ENCODE measurements around the gene ENAH. TPM values are rescaled to one million over a fixed set of nuclear protein-coding genes. Genes with fewer than 3 reads are reported as not detected.

The ENAH gene
- total RNA-seq, 4 donors from 2014 or later: 198 to 229 (median 201) TPM

GRCh38 chr1:225504776-225505175, 148.1 kb downstream of the ENAH start:
- peaks cover 6 to 22% (median 17%) of the 10 kb centered on the region in 4 donors for H3K36me3 ChIP-seq
- intact Hi-C loops (cut with DNase I): no loop called here
- WGBS: 76% methylated on average over 2 of the region's 2 CpGs
- no peak for DNase-seq (ENCODE audit: extremely low spot score)
- H3K27ac ChIP-seq (replicated peaks in 1 of 4): no peak overlapping the region
- no peaks in the 10 kb centered on the region for H3K9me3 ChIP-seq
- peaks cover 11 to 19% (median 18%) of the 10 kb centered on the region in 4 donors for H3K4me1 ChIP-seq
- H3K27me3 ChIP-seq: no peaks in the 10 kb centered on the region
- TF ChIP-seq POLR2A (IDR thresholded peaks at IDR 0.05; ENCODE audit: low read depth) (no peak), EP300 (IDR thresholded peaks at IDR 0.05) (no peak), CTCF (IDR thresholded peaks at IDR 0.05) (no peak), POLR2AphosphoS5 (IDR thresholded peaks at IDR 0.05) (no peak)
- H3K4me3 ChIP-seq: no peak overlapping the region

DNA sequence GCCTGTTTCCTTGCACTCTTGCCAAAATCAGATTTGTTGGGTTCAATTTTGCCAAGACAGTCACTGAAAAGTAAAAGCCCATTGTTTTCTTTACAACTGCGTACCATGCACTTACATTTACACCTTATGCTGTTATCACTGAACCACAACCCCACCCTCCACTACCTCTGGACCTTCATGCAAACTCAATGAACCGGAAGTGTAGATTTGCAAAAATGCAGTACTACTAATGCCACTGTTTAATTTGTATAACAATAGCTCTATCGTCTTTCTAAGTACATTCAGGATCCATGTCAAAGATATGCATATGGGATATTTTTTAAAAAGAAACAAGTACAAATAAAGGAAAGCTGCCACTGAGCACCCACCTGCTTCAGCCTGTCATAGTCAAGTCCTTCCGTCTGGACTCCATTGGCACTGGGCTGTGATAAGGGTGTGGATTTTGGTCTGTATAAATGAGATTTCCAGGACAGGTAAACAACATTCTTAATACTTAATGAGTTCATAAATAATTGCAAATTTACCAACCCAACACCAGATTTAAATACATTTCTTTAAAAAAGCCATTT, 152.2 kb downstream of the ENAH start:
- Histone ChIP-seq H3K9me3 (no peaks in the 10 kb centered on the region), H3K27ac (replicated peaks in 1 of 4) (no peak overlapping the region), H3K4me3 (no peak overlapping the region), H3K36me3 (peaks cover 4 to 50% (median 35%) of the 10 kb centered on the region in 4 donors), H3K4me1 (no peaks in the 10 kb centered on the region), H3K27me3 (no peaks in the 10 kb centered on the region)
- WGBS: 87% methylated on average over 4 of the region's 4 CpGs
- intact Hi-C loops (cut with DNase I): no loop called here
- no peak for TF ChIP-seq POLR2AphosphoS5 (IDR thresholded peaks at IDR 0.05)
- TF ChIP-seq EP300 (IDR thresholded peaks at IDR 0.05): no peak
- no peak for TF ChIP-seq CTCF (IDR thresholded peaks at IDR 0.05)
- no peak for TF ChIP-seq POLR2A (IDR thresholded peaks at IDR 0.05; ENCODE audit: low read depth)
- no peak for DNase-seq (ENCODE audit: extremely low spot score)

GRCh38 chr1:225498549-225499136, 154.3 kb downstream of the ENAH start:
- Histone ChIP-seq H3K4me3 (no peak overlapping the region), H3K9me3 (no peaks in the 10 kb centered on the region), H3K4me1 (no peaks in the 10 kb centered on the region), H3K36me3 (peaks cover 4 to 50% (median 35%) of the 10 kb centered on the region in 4 donors), H3K27me3 (no peaks in the 10 kb centered on the region), H3K27ac (replicated peaks in 1 of 4) (no peak overlapping the region)
- intact Hi-C loops (cut with DNase I): no loop called here
- DNase-seq (ENCODE audit: extremely low spot score): no peak
- 69% methylated on average over 4 of the region's 4 CpGs for WGBS
- no peak for TF ChIP-seq CTCF (IDR thresholded peaks at IDR 0.05)

- DNase-seq (ENCODE audit: extremely low spot score): no peak
- H3K4me3 ChIP-seq: no peak overlapping the region
- no peaks in the 10 kb centered on the region for H3K9me3 ChIP-seq
- 76% methylated on average over 7 of the region's 7 CpGs for WGBS
- H3K27me3 ChIP-seq: no peaks in the 10 kb centered on the region
- TF ChIP-seq CTCF (IDR thresholded peaks at IDR 0.05) (no peak), POLR2AphosphoS5 (IDR thresholded peaks at IDR 0.05) (no peak), POLR2A (IDR thresholded peaks at IDR 0.05; ENCODE audit: low read depth) (no peak), EP300 (IDR thresholded peaks at IDR 0.05) (no peak)
- H3K4me1 ChIP-seq: no peaks in the 10 kb centered on the region
- H3K27ac ChIP-seq (replicated peaks in 1 of 4): no peak overlapping the region
- H3K36me3 ChIP-seq: peaks cover 4 to 39% (median 25%) of the 10 kb centered on the region in 4 donors
- intact Hi-C loops (cut with DNase I): no loop called here
Observed at GRCh38 chr1:225494789-225495359, 158.0 kb downstream of the ENAH start.
